Vagina (tissue), 2 donors: Measurements from ENCODE around the gene MMADHC. TPM values are rescaled to one million over a fixed set of nuclear protein-coding genes. Genes with fewer than 3 reads are reported as not detected.
"Not testable (repeated sequence)": the region's sequence is repeated elsewhere in the genome, so short reads cannot be mapped to it uniquely, and the experiment has no call there.

ENCODE experiments used
- DNase-seq, 2 donors: peaks; one replicate each; pipeline ENCODE4 v3.0.0-alpha.2; 2017; ENCODE audit errors: extremely low spot score in 2 of 2
- H3K27ac ChIP-seq: fragments of 200-600 bp; sonication (generic); one replicate; pipeline ENCODE4 v1.5.1; 2019
- H3K27me3 ChIP-seq: fragments of 200-600 bp; sonication (generic); one replicate; pipeline ENCODE4 v1.5.1; 2019
- H3K36me3 ChIP-seq, 2 donors: fragments of 200-600 bp; sonication (generic); one replicate each; pipeline ENCODE4 v1.5.1; 2017 to 2019
- H3K4me1 ChIP-seq: fragments of 200-600 bp; sonication (generic); one replicate; pipeline ENCODE4 v1.5.1; 2019
- H3K4me3 ChIP-seq, 2 donors: fragments of 200-600 bp; sonication (generic); 1 replicate in 1 of 2; 2 replicates in 1 of 2; pipeline ENCODE4 v1.5.1; 2016 to 2019
- H3K9me3 ChIP-seq: fragments of 200-600 bp; sonication (generic); one replicate; pipeline ENCODE4 v1.5.1; 2019
- POLR2A ChIP-seq, 2 donors: fragments of 450-650 bp; IDR thresholded peaks; one replicate each; pipeline ENCODE4 v1.6.1; 2017; ENCODE audit warnings: antibody characterized with exemption in 2 of 2, mild to moderate bottlenecking in 2 of 2, moderate library complexity in 2 of 2
- POLR2AphosphoS5 ChIP-seq, 2 donors: sonication (generic); formaldehyde crosslinking; IDR thresholded peaks; one replicate each; pipeline ENCODE4 v1.9.0; 2017; ENCODE audit warnings: antibody characterized with exemption in 2 of 2, mild to moderate bottlenecking in 2 of 2, low read depth in 1 of 2; ENCODE audit not compliant: insufficient read depth in 1 of 2
- intact Hi-C: fragments of 100-400 bp; cut with DNase I; formaldehyde crosslinking; loops from one replicate; pipeline ENCODE4 v1.15.1; 2023
- total RNA-seq: library from RNA; depleted of rRNA; stranded (reverse); fragments of >200 nt; gene quantifications from one replicate; pipeline ENCODE4 v1.2.3, GENCODE V29; 2016
- TF ChIP-seq, protein P1 (sequence below), 3 experiments: fragments of 450-650 bp in 2 of 3; fragments of 200-600 bp in 1 of 3; sonication (generic) in 1 of 3; IDR thresholded peaks; one replicate each; pipeline ENCODE4 v1.5.1; 2017 to 2019; ENCODE audit warnings: antibody characterized with exemption in 3 of 3, mild to moderate bottlenecking in 2 of 3, moderate library complexity in 2 of 3

MMADHC gene
- total RNA-seq, 1 donor from 2014 or later: 48.1 TPM

DNA sequence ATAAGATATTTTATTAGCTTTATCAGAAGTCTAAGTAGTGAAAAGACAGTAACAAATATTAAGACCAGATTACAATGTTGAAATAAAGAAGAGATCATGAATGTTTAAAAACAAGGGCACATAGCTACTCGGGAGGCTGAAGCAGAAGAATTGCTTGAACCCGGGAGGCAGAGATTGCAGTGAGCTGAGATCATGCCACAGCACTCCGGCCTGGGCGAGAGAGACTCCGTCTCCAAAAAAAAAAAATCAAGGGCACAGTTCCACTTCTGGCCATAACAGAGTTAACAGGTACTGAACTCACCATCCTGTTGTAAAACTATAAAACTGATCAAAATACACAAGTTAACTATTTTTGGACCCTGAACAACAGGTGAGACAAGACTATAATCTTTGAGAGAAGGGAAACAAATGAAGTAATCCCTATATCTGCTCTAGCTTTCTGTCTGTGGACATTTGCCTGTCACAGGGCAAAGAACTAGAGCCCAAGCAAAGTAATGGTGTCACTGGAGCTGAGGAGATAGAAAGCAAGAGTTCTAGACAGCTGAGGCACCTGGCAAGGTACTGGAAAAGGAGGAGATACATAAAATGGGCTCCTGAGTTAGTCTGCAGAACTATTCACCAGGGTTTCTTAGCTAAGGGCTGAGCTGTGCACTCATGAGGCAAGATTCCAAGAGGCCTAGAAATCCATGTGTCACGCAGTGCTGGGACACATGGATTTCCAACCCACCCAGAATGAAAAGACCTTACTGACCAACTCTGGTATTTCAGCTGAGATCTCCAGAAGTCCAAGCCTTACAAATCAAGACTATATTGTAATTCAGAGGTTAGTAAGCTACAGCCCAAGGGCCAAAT lies 15.2 kb downstream of the MMADHC start:
- Histone ChIP-seq H3K27me3 (no peaks in the 10 kb centered on the region), H3K4me3 (no peak overlapping the region), H3K4me1 (peaks cover 14% of the 10 kb centered on the region), H3K9me3 (no peaks in the 10 kb centered on the region), H3K27ac (no peak overlapping the region), H3K36me3 (peaks cover 0 to 73% of the 10 kb centered on the region in 2 donors)
- intact Hi-C loops: no loop called here
- no peak for DNase-seq
- no peak for TF ChIP-seq POLR2A (IDR thresholded peaks at IDR 0.05)
- no peak for TF ChIP-seq POLR2AphosphoS5 (IDR thresholded peaks at IDR 0.05; ENCODE audit: insufficient read depth in 1 of 2, low read depth in 1 of 2)
- TF ChIP-seq, protein P1, sequence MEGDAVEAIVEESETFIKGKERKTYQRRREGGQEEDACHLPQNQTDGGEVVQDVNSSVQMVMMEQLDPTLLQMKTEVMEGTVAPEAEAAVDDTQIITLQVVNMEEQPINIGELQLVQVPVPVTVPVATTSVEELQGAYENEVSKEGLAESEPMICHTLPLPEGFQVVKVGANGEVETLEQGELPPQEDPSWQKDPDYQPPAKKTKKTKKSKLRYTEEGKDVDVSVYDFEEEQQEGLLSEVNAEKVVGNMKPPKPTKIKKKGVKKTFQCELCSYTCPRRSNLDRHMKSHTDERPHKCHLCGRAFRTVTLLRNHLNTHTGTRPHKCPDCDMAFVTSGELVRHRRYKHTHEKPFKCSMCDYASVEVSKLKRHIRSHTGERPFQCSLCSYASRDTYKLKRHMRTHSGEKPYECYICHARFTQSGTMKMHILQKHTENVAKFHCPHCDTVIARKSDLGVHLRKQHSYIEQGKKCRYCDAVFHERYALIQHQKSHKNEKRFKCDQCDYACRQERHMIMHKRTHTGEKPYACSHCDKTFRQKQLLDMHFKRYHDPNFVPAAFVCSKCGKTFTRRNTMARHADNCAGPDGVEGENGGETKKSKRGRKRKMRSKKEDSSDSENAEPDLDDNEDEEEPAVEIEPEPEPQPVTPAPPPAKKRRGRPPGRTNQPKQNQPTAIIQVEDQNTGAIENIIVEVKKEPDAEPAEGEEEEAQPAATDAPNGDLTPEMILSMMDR (IDR thresholded peaks at IDR 0.05): no peak

DNA sequence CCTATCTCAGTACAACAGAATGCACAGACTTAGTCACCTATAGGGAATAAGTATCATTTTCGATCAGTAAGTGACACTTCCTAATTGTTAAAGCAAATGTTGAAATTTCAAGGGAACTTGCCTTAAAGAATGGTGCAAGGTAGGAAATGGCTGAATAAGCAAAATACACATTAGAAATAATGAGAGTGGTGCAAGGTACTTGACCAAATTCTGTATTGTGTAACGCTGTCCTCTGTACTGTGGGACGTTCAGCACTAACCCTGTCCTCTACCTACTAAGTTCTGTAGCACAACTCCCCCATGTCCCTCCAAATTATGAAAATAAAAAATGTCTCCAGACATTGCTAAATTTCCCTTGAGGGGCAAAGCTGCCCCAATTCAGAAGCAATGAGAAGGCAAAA lies 19.4 kb downstream of the MMADHC start:
- peaks cover 11% of the 10 kb centered on the region for H3K4me1 ChIP-seq
- H3K27ac ChIP-seq: no peak overlapping the region
- TF ChIP-seq POLR2AphosphoS5 (IDR thresholded peaks at IDR 0.05; ENCODE audit: insufficient read depth in 1 of 2, low read depth in 1 of 2) (no peak), POLR2A (IDR thresholded peaks at IDR 0.05) (no peak)
- TF ChIP-seq, protein P1 (IDR thresholded peaks at IDR 0.05): no peak
- H3K27me3 ChIP-seq: no peaks in the 10 kb centered on the region
- intact Hi-C loops: no loop called here
- no peak for DNase-seq
- no peaks in the 10 kb centered on the region for H3K9me3 ChIP-seq
- H3K4me3 ChIP-seq: no peak overlapping the region
- H3K36me3 ChIP-seq: peaks cover 0 to 46% of the 10 kb centered on the region in 2 donors

DNA sequence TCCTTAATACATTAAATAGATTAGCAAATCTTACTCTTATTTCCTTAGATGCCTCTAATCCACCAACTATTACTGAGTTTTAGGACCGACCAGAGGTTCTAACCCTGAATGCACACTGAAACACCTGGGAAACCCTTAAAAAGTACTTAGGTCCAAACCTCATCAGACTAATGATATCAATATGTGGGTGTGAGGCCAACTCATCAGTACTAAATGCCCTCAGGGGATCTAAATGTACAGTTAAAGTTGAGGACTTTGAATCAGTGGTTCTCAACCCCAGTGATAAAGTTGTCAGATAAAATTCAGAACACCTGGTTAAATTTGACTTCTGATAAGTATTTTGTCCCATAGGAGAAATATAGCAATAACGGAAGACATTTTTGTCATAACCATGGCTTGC lies 20.9 kb downstream of the MMADHC start:
- no peak overlapping the region for H3K4me3 ChIP-seq
- no peaks in the 10 kb centered on the region for H3K27me3 ChIP-seq
- peaks cover 0 to 40% of the 10 kb centered on the region in 2 donors for H3K36me3 ChIP-seq
- H3K4me1 ChIP-seq: no peaks in the 10 kb centered on the region
- H3K27ac ChIP-seq: no peak overlapping the region
- no peaks in the 10 kb centered on the region for H3K9me3 ChIP-seq
- intact Hi-C loops: no loop called here
- no peak for TF ChIP-seq POLR2A (IDR thresholded peaks at IDR 0.05)
- TF ChIP-seq, protein P1 (IDR thresholded peaks at IDR 0.05): no peak
- no peak for TF ChIP-seq POLR2AphosphoS5 (IDR thresholded peaks at IDR 0.05; ENCODE audit: insufficient read depth in 1 of 2, low read depth in 1 of 2)
- DNase-seq: no peak

DNA sequence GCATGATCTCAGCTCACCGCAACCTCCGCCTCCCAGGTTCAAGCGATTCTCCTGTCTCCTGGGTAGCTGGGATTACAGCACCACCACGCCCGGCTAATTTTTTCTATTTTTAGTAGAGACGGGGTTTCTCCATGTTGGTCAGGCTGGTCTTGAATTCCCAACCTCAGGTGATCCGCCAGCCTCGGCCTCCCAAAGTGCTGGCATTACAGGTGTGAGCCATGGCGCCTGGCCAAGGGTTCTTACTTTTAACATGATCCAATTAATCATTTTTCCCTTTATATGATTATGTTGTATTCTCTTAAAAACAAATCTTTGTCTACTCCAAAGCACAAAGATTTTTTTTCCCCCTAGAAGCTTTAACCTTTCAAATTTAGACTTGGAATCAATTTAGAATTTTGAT lies 21.9 kb downstream of the MMADHC start:
- H3K27ac ChIP-seq, H3K4me3 ChIP-seq, H3K27me3 ChIP-seq, H3K9me3 ChIP-seq, intact Hi-C loops, DNase-seq, H3K4me1 ChIP-seq: not testable (repeated sequence)
- H3K36me3 ChIP-seq: peaks cover 0 to 33% of the 10 kb centered on the region in 2 donors

DNA sequence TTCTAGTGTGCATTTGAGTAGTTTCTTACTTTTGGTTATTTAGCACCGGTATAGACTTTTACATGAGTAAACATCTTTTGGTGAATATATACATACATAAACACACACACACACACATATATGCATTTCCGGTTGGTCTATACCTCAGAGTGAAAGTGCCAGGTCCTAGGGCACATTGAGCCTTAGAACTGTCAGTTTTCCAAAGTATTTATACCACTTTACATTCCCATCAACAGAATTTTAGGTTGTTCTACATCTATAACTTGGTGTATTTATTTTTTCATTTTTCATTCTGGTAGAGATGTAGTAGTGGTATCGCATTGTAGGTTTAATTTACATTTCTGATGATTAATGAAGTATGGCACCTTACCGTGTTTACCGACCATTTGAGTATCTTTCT lies 22.6 kb downstream of the MMADHC start:
- no peaks in the 10 kb centered on the region for H3K27me3 ChIP-seq
- H3K27ac ChIP-seq: no peak overlapping the region
- intact Hi-C loops: loop anchor here (5.0 kb wide), 1 partner anchor 548 kb away; no protein-coding TSS in a partner anchor
- H3K36me3 ChIP-seq: peaks cover 0 to 28% of the 10 kb centered on the region in 2 donors
- no peak for DNase-seq
- H3K4me1 ChIP-seq: no peaks in the 10 kb centered on the region
- H3K4me3 ChIP-seq: no peak overlapping the region
- no peaks in the 10 kb centered on the region for H3K9me3 ChIP-seq
- TF ChIP-seq POLR2AphosphoS5 (IDR thresholded peaks at IDR 0.05; ENCODE audit: insufficient read depth in 1 of 2, low read depth in 1 of 2) (no peak), POLR2A (IDR thresholded peaks at IDR 0.05) (no peak)
- TF ChIP-seq, protein P1 (IDR thresholded peaks at IDR 0.05): no peak
